GM23248 (cell line): Measurements from ENCODE around the gene RIMS4. TPM values are rescaled to one million over a fixed set of nuclear protein-coding genes. Genes with fewer than 3 reads are reported as not detected.

Source experiments
- DNase-seq: peaks from one replicate; pipeline ENCODE4 v3.0.0-alpha.2; 2015
- H2AFZ ChIP-seq: fragments of 200-600 bp; sonication (generic); 2 replicates; pipeline ENCODE4 v1.6.1; 2016; ENCODE audit warnings: antibody characterized with exemption
- H3F3A ChIP-seq: fragments of 200-600 bp; sonication (generic); 2 replicates; pipeline ENCODE4 v1.6.1; 2016; ENCODE audit warnings: mild to moderate bottlenecking, antibody characterized with exemption, mixed run types; ENCODE audit not compliant: insufficient read depth
- H3K27ac ChIP-seq: fragments of 200-600 bp; sonication (generic); 2 replicates; pipeline ENCODE4 v1.5.1; 2016; ENCODE audit warnings: mild to moderate bottlenecking
- H3K27me3 ChIP-seq: fragments of 200-600 bp; sonication (generic); replicated peaks from 2 replicates; pipeline ENCODE4 v1.6.1; 2016; ENCODE audit warnings: mild to moderate bottlenecking; ENCODE audit not compliant: insufficient read depth
- H3K36me3 ChIP-seq: fragments of 200-600 bp; sonication (generic); 2 replicates; pipeline ENCODE4 v1.6.1; 2016; ENCODE audit warnings: low read depth, mild to moderate bottlenecking
- H3K4me1 ChIP-seq: fragments of 200-600 bp; sonication (generic); 2 replicates; pipeline ENCODE4 v1.6.1; 2016; ENCODE audit warnings: mild to moderate bottlenecking; ENCODE audit not compliant: insufficient read depth
- H3K4me2 ChIP-seq: fragments of 200-600 bp; sonication (generic); one replicate; pipeline ENCODE4 v1.6.1; 2016; ENCODE audit warnings: mild to moderate bottlenecking; ENCODE audit not compliant: unreplicated experiment
- H3K4me3 ChIP-seq: fragments of 200-600 bp; sonication (generic); 2 replicates; pipeline ENCODE4 v1.5.1; 2016; ENCODE audit warnings: mild to moderate bottlenecking
- H3K79me2 ChIP-seq: fragments of 200-600 bp; sonication (generic); 2 replicates; pipeline ENCODE4 v1.6.1; 2016; ENCODE audit warnings: mild to moderate bottlenecking; ENCODE audit not compliant: insufficient read depth
- H3K9ac ChIP-seq: fragments of 200-600 bp; sonication (generic); 2 replicates; pipeline ENCODE4 v1.6.1; 2016; ENCODE audit warnings: mild to moderate bottlenecking
- H3K9me2 ChIP-seq: fragments of 200-600 bp; sonication (generic); 2 replicates; pipeline ENCODE4 v1.6.1; 2016; ENCODE audit warnings: mixed run types, mild to moderate bottlenecking, moderate library complexity; ENCODE audit not compliant: insufficient read depth
- H3K9me3 ChIP-seq: fragments of 200-600 bp; sonication (generic); one replicate; pipeline ENCODE4 v1.6.1; 2017; ENCODE audit warnings: low read depth
- H4K20me1 ChIP-seq: fragments of 200-600 bp; sonication (generic); 2 replicates; pipeline ENCODE4 v1.6.0; 2016; ENCODE audit not compliant: insufficient read depth
- EZH2 ChIP-seq: fragments of 200-600 bp; sonication (generic); IDR thresholded peaks from 2 replicates; pipeline ENCODE4 v1.6.1; 2018; ENCODE audit warnings: antibody characterized with exemption, mild to moderate bottlenecking; ENCODE audit not compliant: insufficient read depth, poor library complexity, severe bottlenecking
- EZH2phosphoT487 ChIP-seq: fragments of 200-600 bp; sonication (generic); IDR thresholded peaks from 2 replicates; pipeline ENCODE4 v1.6.1; 2018; ENCODE audit warnings: antibody characterized with exemption, moderate library complexity, mild to moderate bottlenecking, low read depth; ENCODE audit not compliant: insufficient read depth
- WGBS, 2 experiments: methylation state at CpG; one replicate each; pipeline ENCODE4 v1.1.6; 2015 to 2017; ENCODE audit warnings: low lambda C conversion rate in 2 of 2, low coverage in 1 of 2; ENCODE audit errors: missing lambda C conversion rate in 2 of 2; 5-methylcytosine and 5-hydroxymethylcytosine counted together
- in situ Hi-C: fragments of 300-500 bp; cut with MboI; formaldehyde crosslinking; loops from 2 replicates; pipeline ENCODE4 v1.15.0; 2020
- polyA plus RNA-seq: library from polyadenylated mRNA; unstranded; fragments of >200 nt; fragmentation: Nextera tagmentation; extraction: Ambion mirVana; gene quantifications from 2 replicates; pipeline ENCODE4 v1.2.1, GENCODE V29; 2016
- total RNA-seq: library from RNA; depleted of rRNA; stranded (reverse); fragments of >200 nt; shearing (Covaris generic); gene quantifications from 2 replicates; pipeline ENCODE4 v1.2.3, GENCODE V29; 2014

Gene RIMS4
- total and polyA plus RNA-seq, 2 experiments from 2014 or later: 0.22 TPM; not detected in 1

GRCh38 chr20:44748005-44748370, 62.4 kb downstream of the RIMS4 start:
- H4K20me1 ChIP-seq: no peaks in the 10 kb centered on the region
- no peak overlapping the region for H3K9ac ChIP-seq
- H3K9me2 ChIP-seq: no peaks in the 10 kb centered on the region
- H3K27ac ChIP-seq: no peak overlapping the region
- H3K9me3 ChIP-seq: no peaks in the 10 kb centered on the region
- in situ Hi-C loops: loop anchor here (10.0 kb wide), 1 partner anchor 117 kb away; no protein-coding TSS in a partner anchor
- WGBS, 2 experiments: 63 to 81% methylated on average over 3 of the region's 3 CpGs
- peak; percentile 34 for DNase-seq
- no peaks in the 10 kb centered on the region for H3K79me2 ChIP-seq
- no peaks in the 10 kb centered on the region for H3K4me1 ChIP-seq
- no peak overlapping the region for H2AFZ ChIP-seq
- H3F3A ChIP-seq: no peaks in the 10 kb centered on the region
- TF ChIP-seq EZH2 (no peak), EZH2phosphoT487 (no peak)
- H3K4me3 ChIP-seq: no peak overlapping the region
- H3K27me3 ChIP-seq: peaks cover 7% of the 10 kb centered on the region
- H3K36me3 ChIP-seq: no peaks in the 10 kb centered on the region
- no peak overlapping the region for H3K4me2 ChIP-seq

- H3K4me1 ChIP-seq: no peaks in the 10 kb centered on the region
- H2AFZ ChIP-seq: no peak overlapping the region
- H3K9me3 ChIP-seq: no peaks in the 10 kb centered on the region
- DNase-seq: peak; percentile 82
- 0 out of 2 replicates have a peak overlapping the region, but pooled peaks have one; percentile 19 for H3K9ac ChIP-seq
- H3K9me2 ChIP-seq: no peaks in the 10 kb centered on the region
- in situ Hi-C loops: loop anchor here (10.0 kb wide), 1 partner anchor 117 kb away; no protein-coding TSS in a partner anchor
- WGBS, 2 experiments: 4 to 12% methylated on average over 5 of the region's 5 CpGs
- peak overlapping the region; percentile 35 for H3K4me2 ChIP-seq
- TF ChIP-seq EZH2 (no peak), EZH2phosphoT487 (no peak)
- H3F3A ChIP-seq: no peaks in the 10 kb centered on the region
- H3K27ac ChIP-seq: no peak overlapping the region
- no peaks in the 10 kb centered on the region for H4K20me1 ChIP-seq
- H3K36me3 ChIP-seq: no peaks in the 10 kb centered on the region
- H3K79me2 ChIP-seq: no peaks in the 10 kb centered on the region
- H3K4me3 ChIP-seq: peak overlapping the region; percentile 76; the same call in 1 of the 2 replicates
- H3K27me3 ChIP-seq: peaks cover under 1% of the 10 kb centered on the region
Observed at GRCh38 chr20:44747166-44748004, 63.0 kb downstream of the RIMS4 start.

GRCh38 chr20:44746367-44747165, 63.8 kb downstream of the RIMS4 start:
- no peaks in the 10 kb centered on the region for H3K79me2 ChIP-seq
- peak; percentile 40 for DNase-seq
- H3K4me2 ChIP-seq: peak overlapping the region; percentile 96
- H3K9me2 ChIP-seq: no peaks in the 10 kb centered on the region
- H4K20me1 ChIP-seq: no peaks in the 10 kb centered on the region
- H3F3A ChIP-seq: no peaks in the 10 kb centered on the region
- no peak overlapping the region for H3K27ac ChIP-seq
- H3K4me3 ChIP-seq: peak overlapping the region; percentile 76
- in situ Hi-C loops: loop anchor here (10.0 kb wide), 1 partner anchor 118 kb away; no protein-coding TSS in a partner anchor
- H3K4me1 ChIP-seq: no peaks in the 10 kb centered on the region
- 25% methylated on average over 12 of the region's 12 CpGs for WGBS, 2 experiments
- no peaks in the 10 kb centered on the region for H3K36me3 ChIP-seq
- H3K9ac ChIP-seq: peak overlapping the region; percentile 58
- peak overlapping the region; percentile 64 for H2AFZ ChIP-seq
- TF ChIP-seq EZH2 (no peak), EZH2phosphoT487 (no peak)
- no peaks in the 10 kb centered on the region for H3K9me3 ChIP-seq
- no peaks in the 10 kb centered on the region; the same call in 1 of the 2 replicates for H3K27me3 ChIP-seq
